H1 (cell line): Measurements from ENCODE around the gene HS2ST1. TPM values are rescaled to one million over a fixed set of nuclear protein-coding genes. Genes with fewer than 3 reads are reported as not detected.

Source experiments
- RAD21 ChIP-seq, 2 experiments: IDR thresholded peaks in 1 of 2; conservative IDR thresholded peaks in 1 of 2; 2 replicates each; pipeline ENCODE4 v1.6.1; 2011; ENCODE audit warnings: low read depth in 2 of 2, low read length in 2 of 2, improper control_type of control experiment in 1 of 2, inconsistent platforms in 1 of 2, mild to moderate bottlenecking in 1 of 2, moderate library complexity in 1 of 2
- polyA plus RNA-seq, 7 experiments: library from polyadenylated mRNA; depleted of rRNA in 3 of 7; stranded (reverse) in 5 of 7; unstranded in 2 of 7; fragments of >200 nt in 5 of 7; fragments of 200-250 nt in 2 of 7; gene quantifications; 1 replicate in 5 of 7; 2 replicates in 1 of 7; 4 replicates in 1 of 7; pipeline versions ENCODE4 v1.2.1 to v1.2.3, GENCODE V29; 2011 to 2013; ENCODE audit warnings: missing spikeins in 2 of 7, mixed read lengths in 2 of 7
- total RNA-seq: library from RNA; stranded (reverse); fragmentation: NEBNext Ultra II Directional; extraction: Animal tissue kit (Norgen Biotek cat#: 25700); gene quantifications from 2 replicates; pipeline ENCODE4 v1.2.1, GENCODE V29; 2021

HS2ST1 gene
- total and polyA plus RNA-seq, 2 of the 8 experiments (the other 6 are each of a cell fraction or from before 2014, with no cell fraction given): 5.2 to 28.3 TPM

GRCh38 chr1:87039096-87039495, 124.7 kb downstream of the HS2ST1 start (continued):
- no peak for TF ChIP-seq RAD21 (IDR thresholded peaks at IDR 0.05 in 1 of 2, conservative IDR thresholded peaks at IDR 0.05 in 1 of 2; ENCODE audit: low read depth in 2 of 2, low read length in 2 of 2)
